ENCODE data around the gene FSIP1. TPM values are rescaled to one million over a fixed set of nuclear protein-coding genes. Genes with fewer than 3 reads are reported as not detected.

Gene FSIP1
- total RNA-seq, 1 experiment from 2014 or later = 0.61 TPM

GRCh38 chr15:39584662-39585388 lies 197.8 kb downstream of the FSIP1 start (continued):
- TF ChIP-seq E2F5 (CRISPR knock-in tag; IDR thresholded peaks at IDR 0.05) (no peak), IRF1 (CRISPR knock-in tag; IDR thresholded peaks at IDR 0.05) (no peak), HMGXB4 (CRISPR knock-in tag; IDR thresholded peaks at IDR 0.05) (no peak), OVOL2 (CRISPR knock-in tag; IDR thresholded peaks at IDR 0.05; ENCODE audit: borderline replicate concordance) (no peak), CBFB (CRISPR knock-in tag; IDR thresholded peaks at IDR 0.05; ENCODE audit: low read depth) (no peak), ZNF232 (CRISPR knock-in tag; IDR thresholded peaks at IDR 0.05) (no peak), NFYB (CRISPR knock-in tag; conservative IDR thresholded peaks at IDR 0.05; ENCODE audit: low read depth) (no peak), ATF3 (CRISPR knock-in tag; conservative IDR thresholded peaks at IDR 0.05) (no peak), GTF2I (CRISPR knock-in tag; conservative IDR thresholded peaks at IDR 0.05) (no peak), FOXP4 (CRISPR knock-in tag; IDR thresholded peaks at IDR 0.05) (no peak)

GRCh38 chr15:39584266-39584659 lies 198.4 kb downstream of the FSIP1 start:
- ATAC-seq (no peak), DNase-seq (ENCODE audit: low spot score) (no peak)
- Mint-ChIP-seq H3K27me3 (ENCODE audit: low read depth) (peaks cover 4% of the 10 kb centered on the region), H3K36me3 (peaks cover 66% of the 10 kb centered on the region), H3K27ac (no peak overlapping the region), H3K9me3 (no peaks in the 10 kb centered on the region), H3K4me1 (peaks cover 20% of the 10 kb centered on the region), H3K4me3 (no peak overlapping the region)
- ChIA-PET CTCF (no interaction called here), POLR2A (no interaction called here)
- TF ChIP-seq E2F4 (CRISPR knock-in tag; IDR thresholded peaks at IDR 0.05; ENCODE audit: borderline replicate concordance, low read depth) (no peak), USF1 (CRISPR knock-in tag; IDR thresholded peaks at IDR 0.05) (no peak), SMAD4 (CRISPR knock-in tag; IDR thresholded peaks at IDR 0.05) (no peak), ZNF232 (CRISPR knock-in tag; IDR thresholded peaks at IDR 0.05) (no peak), ZNF263 (CRISPR knock-in tag; IDR thresholded peaks at IDR 0.05; ENCODE audit: low read depth) (no peak), NFATC4 (CRISPR knock-in tag; IDR thresholded peaks at IDR 0.05) (no peak), ATF3 (CRISPR knock-in tag; conservative IDR thresholded peaks at IDR 0.05) (no peak), PRDM15 (CRISPR knock-in tag; IDR thresholded peaks at IDR 0.05) (no peak)
